ENCODE measurements around the gene HNRNPC.

DNA sequence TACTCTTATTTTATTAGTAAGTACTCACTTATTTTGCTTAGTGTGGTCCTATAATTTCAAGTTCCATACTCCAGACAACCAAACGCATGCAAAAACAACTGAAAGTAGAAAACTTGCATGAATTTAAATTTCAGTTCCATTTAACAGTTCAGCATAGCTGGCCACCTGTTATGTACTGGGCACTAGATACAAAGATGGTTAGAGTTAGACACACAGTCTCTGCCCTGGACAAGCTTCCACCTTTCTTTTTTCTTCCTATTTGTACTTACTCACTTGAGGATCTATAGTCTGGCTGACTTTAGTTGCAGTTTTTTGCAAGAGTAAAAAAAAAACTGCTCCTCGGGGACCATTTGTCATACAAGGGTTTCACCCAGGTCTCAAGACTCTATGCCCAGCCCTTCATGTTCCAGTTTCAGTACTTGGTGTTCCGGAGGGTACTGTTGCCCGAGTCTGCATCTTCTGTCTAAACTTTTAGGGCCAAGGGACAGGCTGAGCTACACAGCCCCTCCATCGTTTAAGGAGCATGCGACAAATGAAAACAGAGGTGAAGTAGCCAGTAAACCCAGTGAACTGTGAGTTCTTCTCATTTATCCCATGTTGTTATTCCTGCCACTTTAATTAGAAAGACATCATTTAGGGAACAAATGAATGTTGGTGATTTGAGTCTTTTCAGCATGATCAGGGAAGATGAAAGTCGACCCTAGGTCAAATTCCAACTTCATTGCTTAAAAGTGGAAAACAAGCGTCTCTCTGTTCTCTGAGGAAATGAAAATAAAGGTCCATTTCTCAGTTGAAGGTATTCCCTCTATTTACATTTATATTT is 33.0 kb upstream of the HNRNPC start:
- TF ChIP-seq CTCF (IDR thresholded peaks at IDR 0.05) (no peak), POLR2AphosphoS5 (IDR thresholded peaks at IDR 0.05) (no peak), POLR2A (IDR thresholded peaks at IDR 0.05) (no peak), EP300 (IDR thresholded peaks at IDR 0.05; ENCODE audit: low read depth) (no peak)

Measured in transverse colon (tissue), 4 donors.